K562 (cell line): ENCODE data around the gene KLHL22. TPM values are rescaled to one million over a fixed set of nuclear protein-coding genes. Genes with fewer than 3 reads are reported as not detected.
A peak's percentile ranks its signal among the peaks of the same experiment; 100 is the strongest.

Experiments
- ATAC-seq: fragments of 200-7000 bp; cut with Tn5 transposase; 3 replicates; pipeline ENCODE4 v1.9.1; 2020; ENCODE audit warnings: moderate library complexity
- BruUV-seq: library from RNA; stranded (reverse); fragments of 400-500 nt; replicated peaks from 2 replicates; lab custom pipeline; 2021; lab: Mats Ljungman, UMichigan
- CTCF ChIA-PET: fragments of 300-600 bp; formaldehyde crosslinking; extraction: SDS; loops from one replicate; lab custom pipeline; 2021; ENCODE audit warnings: low intra/inter-chr PET ratio; lab: Yijun Ruan, JAX
- POLR2A ChIA-PET: fragments of 300-600, 350-650 bp; sonication (Branson Sonifier 250); formaldehyde crosslinking; extraction: SDS; loops from one replicate; lab custom pipeline; 2021; ENCODE audit warnings: antibody characterized with exemption, inconsistent platforms; lab: Yijun Ruan, JAX
- DNase-seq, 4 experiments: peaks; one replicate each; pipeline versions ENCODE4 v3.0.0 to v3.0.0-alpha.2; 2011 to 2018; ENCODE audit warnings: low spot score in 3 of 4, mixed read lengths in 3 of 4; ENCODE audit errors: extremely low read depth in 1 of 4
- FAIRE-seq: peaks from 2 replicates; lab custom pipeline; 2011; peaks lifted over from hg19 to GRCh38; lab: Jason Lieb, UNC
- H2AFZ ChIP-seq: 2 replicates; pipeline ENCODE4 v1.6.0; 2011; ENCODE audit warnings: low read depth, low read length, control low read depth, inconsistent platforms
- H3K27ac ChIP-seq: fragments of 200-600 bp; 3 replicates; pipeline ENCODE4 v1.8.0; 2011; ENCODE audit warnings: low read depth, mild to moderate bottlenecking, control low read depth, inconsistent platforms, low read length, moderate library complexity, mixed read lengths; ENCODE audit errors: extremely low read depth
- H3K27me3 ChIP-seq, 2 experiments: fragments of 300-600 bp in 1 of 2; 2 replicates in 1 of 2; 3 replicates in 1 of 2; pipeline versions ENCODE4 v1.6.0 to v1.8.0; 2011; ENCODE audit warnings: inconsistent platforms in 2 of 2, low read length in 2 of 2, mild to moderate bottlenecking in 1 of 2, mixed read lengths in 1 of 2, moderate library complexity in 1 of 2; ENCODE audit not compliant: control insufficient read depth in 2 of 2, insufficient read depth in 2 of 2
- H3K36me3 ChIP-seq: fragments of 300-600 bp; 3 replicates; pipeline ENCODE4 v1.8.0; 2011; ENCODE audit warnings: mild to moderate bottlenecking, low read length, inconsistent platforms; ENCODE audit not compliant: control insufficient read depth, insufficient read depth
- H3K4me1 ChIP-seq, 2 experiments: fragments of 200-600 bp in 1 of 2; replicated peaks in 1 of 2; 2 replicates in 1 of 2; 3 replicates in 1 of 2; pipeline versions ENCODE4 v1.5.1 to v1.8.0; 2011; ENCODE audit warnings: inconsistent platforms in 2 of 2, low read length in 2 of 2, mild to moderate bottlenecking in 1 of 2, mixed read lengths in 1 of 2, moderate library complexity in 1 of 2; ENCODE audit not compliant: control insufficient read depth in 2 of 2, insufficient read depth in 2 of 2
- H3K4me2 ChIP-seq: 2 replicates; pipeline ENCODE4 v1.6.1; 2011; ENCODE audit warnings: low read length, control low read depth, inconsistent platforms, mixed read lengths; ENCODE audit not compliant: insufficient read depth
- H3K4me3 ChIP-seq: fragments of 200-600 bp; sonication (generic), shearing (Covaris generic); 2 replicates; pipeline ENCODE4 v1.5.1; 2016; ENCODE audit warnings: control low read depth, inconsistent platforms
- H3K79me2 ChIP-seq: fragments of 200-600 bp; 3 replicates; pipeline ENCODE4 v1.8.0; 2011; ENCODE audit warnings: low read length, inconsistent platforms; ENCODE audit not compliant: control insufficient read depth, insufficient read depth
- H3K9ac ChIP-seq, 2 experiments: 2 replicates each; pipeline versions ENCODE4 v1.6.0 to v1.6.1; 2011; ENCODE audit warnings: low read depth in 2 of 2, low read length in 2 of 2, control low read depth in 1 of 2, inconsistent platforms in 1 of 2, mild to moderate bottlenecking in 1 of 2, mixed read lengths in 1 of 2; ENCODE audit not compliant: insufficient read depth in 1 of 2
- H3K9me1 ChIP-seq: one replicate; pipeline ENCODE4 v1.6.0; 2011; ENCODE audit warnings: inconsistent platforms, mild to moderate bottlenecking, low read length, moderate library complexity; ENCODE audit not compliant: control insufficient read depth, insufficient read depth
- H3K9me3 ChIP-seq: replicated peaks from 2 replicates; pipeline ENCODE4 v1.5.1; 2011; ENCODE audit warnings: low read depth, low read length, inconsistent platforms; ENCODE audit not compliant: control insufficient read depth, insufficient read depth
- H4K20me1 ChIP-seq: replicated peaks from 2 replicates; pipeline ENCODE4 v1.6.1; 2011; ENCODE audit warnings: low read length, inconsistent platforms, mixed read lengths; ENCODE audit not compliant: control insufficient read depth, insufficient read depth
- BRD9 ChIP-seq: fragments of 450-650 bp; IDR thresholded peaks from 2 replicates; pipeline ENCODE4 v1.6.1; 2018; ENCODE audit warnings: low read depth; ENCODE audit not compliant: partially characterized antibody
- MED1 ChIP-seq: sonication (generic); formaldehyde crosslinking; IDR thresholded peaks from 2 replicates; pipeline ENCODE4 v1.8.1; 2023; ENCODE audit warnings: missing genetic modification reagents, borderline replicate concordance
- NFIC ChIP-seq: fragments of 450-650 bp; IDR thresholded peaks from 2 replicates; pipeline ENCODE4 v1.6.1; 2017; ENCODE audit warnings: mild to moderate bottlenecking, inconsistent platforms
- RUNX1 ChIP-seq: sonication (generic); IDR thresholded peaks from 2 replicates; pipeline ENCODE4 v1.6.1; 2016; ENCODE audit warnings: antibody characterized with exemption, low read depth
- STAG1 ChIP-seq: sonication (generic); formaldehyde crosslinking; IDR thresholded peaks from 2 replicates; pipeline ENCODE4 v1.5.0; 2020; ENCODE audit warnings: missing genetic modification reagents, borderline replicate concordance
- STAT5A ChIP-seq: IDR thresholded peaks from 2 replicates; pipeline ENCODE4 v1.6.1; 2012; ENCODE audit warnings: low read length, inconsistent platforms, borderline replicate concordance
- ZKSCAN1 ChIP-seq: fragments of 150-350 bp; IDR thresholded peaks from 2 replicates; pipeline ENCODE4 v1.6.1; 2016; ENCODE audit warnings: low read depth, low read length
- ZNF507 ChIP-seq: conservative IDR thresholded peaks from 2 replicates; pipeline ENCODE4 v1.6.1; 2017; ENCODE audit warnings: missing genetic modification characterization, missing compliant biosample characterization
- ZNF589 ChIP-seq: fragments of 200-800 bp; sonication (Bioruptor generic); IDR thresholded peaks from 2 replicates; pipeline ENCODE4 v1.6.1; 2016; ENCODE audit warnings: low read depth, missing genetic modification characterization, missing compliant biosample characterization
- ZNF644 ChIP-seq: fragments of 200-800 bp; sonication (Bioruptor generic); IDR thresholded peaks from 2 replicates; pipeline ENCODE4 v1.6.1; 2016; ENCODE audit warnings: low read depth, missing genetic modification characterization, missing compliant biosample characterization
- WGBS: fragments of 100-300 bp; shearing (Covaris generic); methylation state at CpG from one replicate; pipeline ENCODE4 v1.1.6; 2016; ENCODE audit warnings: low coverage, mixed read lengths; ENCODE audit not compliant: insufficient coverage; ENCODE audit errors: missing lambda C conversion rate; 5-methylcytosine and 5-hydroxymethylcytosine counted together
- in situ Hi-C: fragments of 300-500 bp; cut with MboI; formaldehyde crosslinking; loops from 4 replicates; pipeline ENCODE4 v1.15.0; 2018; ENCODE audit warnings: inconsistent platforms, mixed read lengths
- intact Hi-C: fragments of 100-400 bp; cut with micrococcal nuclease; formaldehyde crosslinking; loops from 2 replicates; pipeline ENCODE4 v1.14.2; 2022
- polyA plus RNA-seq, 8 experiments: library from polyadenylated mRNA; depleted of rRNA in 4 of 8; stranded (reverse) in 5 of 8; unstranded in 3 of 8; fragments of >200 nt; fragmentation: Nextera tagmentation in 2 of 8; fragmentation: Illumina TruSeq in 1 of 8; extraction: Ambion mirVana in 2 of 8; extraction: Trizol in 1 of 8; gene quantifications; 2 replicates each; pipeline versions ENCODE4 v1.2.1 to v1.2.3, GENCODE V29; 2011 to 2014; ENCODE audit warnings: inconsistent platforms in 1 of 8, missing spikeins in 1 of 8
- total RNA-seq, 7 experiments: library from RNA; depleted of rRNA in 6 of 7; stranded (reverse); fragments of >200 nt in 6 of 7; fragmentation: Illumina TruSeq in 2 of 7; extraction: Trizol in 2 of 7; gene quantifications; 2 replicates each; pipeline versions ENCODE4 v1.2.1 to v1.2.3, GENCODE V29; 2011 to 2021; ENCODE audit warnings: low replicate concordance in 1 of 7
- TF ChIP-seq, protein P1 (sequence below): fragments of 250-450 bp; sonication (Bioruptor Pico); IDR thresholded peaks from 2 replicates; pipeline ENCODE4 v1.4.0; 2020; ENCODE audit warnings: mild to moderate bottlenecking
- TF ChIP-seq, protein P2 (sequence below), 2 experiments: fragments of 450-650 bp; formaldehyde crosslinking in 1 of 2; IDR thresholded peaks; 2 replicates each; pipeline versions ENCODE4 v1.4.0 to v1.6.1; 2014 to 2020; ENCODE audit warnings: mild to moderate bottlenecking in 2 of 2, borderline replicate concordance in 1 of 2, low read depth in 1 of 2

KLHL22 gene
- total and polyA plus RNA-seq, 9 of the 15 experiments (the other 6 are each of a cell fraction or from before 2014, with no cell fraction given), result 1.3 to 25.6 (median 15.2) TPM

DNA sequence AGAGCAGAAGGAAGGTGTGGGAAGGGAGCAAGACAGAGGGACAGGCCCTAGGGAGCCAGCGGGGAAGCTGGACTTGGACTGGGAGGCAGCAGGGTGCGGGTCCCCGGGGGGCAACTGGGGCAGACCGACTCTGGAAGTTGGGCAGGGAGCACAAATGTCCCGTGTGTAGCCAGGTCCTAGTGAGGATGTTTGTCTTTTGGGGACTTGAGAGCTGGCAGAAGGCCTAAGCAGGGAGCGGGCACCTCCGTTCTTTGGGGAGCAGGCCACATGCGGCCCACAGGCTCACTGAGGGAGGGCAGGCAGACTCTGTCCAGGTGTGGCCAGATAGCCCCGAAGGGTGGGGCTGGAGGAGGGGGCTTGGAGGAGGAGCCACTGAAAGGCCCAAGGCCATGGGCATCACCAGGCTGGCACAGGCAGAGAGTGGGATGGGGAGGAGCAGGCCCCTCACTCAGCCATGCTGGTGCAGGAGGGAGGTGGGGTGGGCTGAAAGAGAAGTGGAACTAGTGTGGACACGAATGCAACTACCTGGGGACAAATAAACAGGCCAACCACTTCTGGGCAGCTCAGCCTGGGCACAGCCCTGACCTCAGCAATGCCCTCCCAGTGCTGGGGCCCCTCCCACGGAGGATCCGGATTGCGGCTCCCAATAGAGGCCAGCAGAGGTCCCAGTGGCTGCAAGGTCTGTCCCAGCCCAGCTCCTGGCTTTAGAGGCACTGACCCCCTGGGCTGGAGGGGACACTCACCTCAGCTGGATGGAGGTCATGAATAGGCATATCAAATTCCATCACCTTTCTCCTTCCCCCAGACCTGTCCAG, 56.7 kb downstream of the KLHL22 start:
- ATAC-seq (peak; percentile 74), DNase-seq (peak; percentile 59 to 90 (median 87)), FAIRE-seq (no peak)
- no TSS peak for BruUV-seq
- no peaks in the 10 kb centered on the region for H3K79me2 ChIP-seq
- intact Hi-C loops, result no loop called here
- POLR2A ChIA-PET, result interaction anchor here (0.6 to 4.8 kb wide), 8 partner anchors 10 to 135 kb away, joined by 3 to 35 read pairs (median 6); no protein-coding TSS in a partner anchor
- no peaks in the 10 kb centered on the region for H3K9me3 ChIP-seq
- in situ Hi-C loops, result no loop called here
- peaks cover 51 to 85% of the 10 kb centered on the region in 2 experiments for H3K27me3 ChIP-seq
- no peaks in the 10 kb centered on the region for H3K36me3 ChIP-seq
- CTCF ChIA-PET, result interaction anchor here (2.2 kb wide), 1 partner anchor 17 kb away, joined by 7 read pairs; no protein-coding TSS in a partner anchor
- 22% methylated on average over 13 of the region's 13 CpGs for WGBS
- H2AFZ ChIP-seq, result no peak overlapping the region
- no peak overlapping the region for H3K27ac ChIP-seq
- peaks cover 0 to 38% of the 10 kb centered on the region in 2 experiments; a peak in 2 of 5 replicates for H3K4me1 ChIP-seq
- H3K9ac ChIP-seq, result no peak overlapping the region
- peaks cover 4% of the 10 kb centered on the region for H3K9me1 ChIP-seq
- no peak overlapping the region for H3K4me2 ChIP-seq
- no peak overlapping the region for H3K4me3 ChIP-seq
- H4K20me1 ChIP-seq, result peaks cover 59% of the 10 kb centered on the region
- TF ChIP-seq NFIC, result no peak
- TF ChIP-seq STAG1, result peak; percentile 29; the same call in 1 of the 2 replicates
- TF ChIP-seq, protein P1, sequence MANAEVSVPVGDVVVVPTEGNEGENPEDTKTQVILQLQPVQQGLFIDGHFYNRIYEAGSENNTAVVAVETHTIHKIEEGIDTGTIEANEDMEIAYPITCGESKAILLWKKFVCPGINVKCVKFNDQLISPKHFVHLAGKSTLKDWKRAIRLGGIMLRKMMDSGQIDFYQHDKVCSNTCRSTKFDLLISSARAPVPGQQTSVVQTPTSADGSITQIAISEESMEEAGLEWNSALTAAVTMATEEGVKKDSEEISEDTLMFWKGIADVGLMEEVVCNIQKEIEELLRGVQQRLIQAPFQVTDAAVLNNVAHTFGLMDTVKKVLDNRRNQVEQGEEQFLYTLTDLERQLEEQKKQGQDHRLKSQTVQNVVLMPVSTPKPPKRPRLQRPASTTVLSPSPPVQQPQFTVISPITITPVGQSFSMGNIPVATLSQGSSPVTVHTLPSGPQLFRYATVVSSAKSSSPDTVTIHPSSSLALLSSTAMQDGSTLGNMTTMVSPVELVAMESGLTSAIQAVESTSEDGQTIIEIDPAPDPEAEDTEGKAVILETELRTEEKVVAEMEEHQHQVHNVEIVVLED (CRISPR knock-in tag), result no peak
- no peak for TF ChIP-seq STAT5A
- TF ChIP-seq ZNF507 (tag), result no peak
- peak; percentile 64; the same call in 1 of the 2 replicates for TF ChIP-seq MED1
- no peak for TF ChIP-seq ZNF589 (CRISPR knock-in tag)
- no peak for TF ChIP-seq BRD9
- no peak for TF ChIP-seq RUNX1
- TF ChIP-seq ZNF644 (tag), result no peak
- TF ChIP-seq ZKSCAN1, result no peak
- TF ChIP-seq, protein P2, sequence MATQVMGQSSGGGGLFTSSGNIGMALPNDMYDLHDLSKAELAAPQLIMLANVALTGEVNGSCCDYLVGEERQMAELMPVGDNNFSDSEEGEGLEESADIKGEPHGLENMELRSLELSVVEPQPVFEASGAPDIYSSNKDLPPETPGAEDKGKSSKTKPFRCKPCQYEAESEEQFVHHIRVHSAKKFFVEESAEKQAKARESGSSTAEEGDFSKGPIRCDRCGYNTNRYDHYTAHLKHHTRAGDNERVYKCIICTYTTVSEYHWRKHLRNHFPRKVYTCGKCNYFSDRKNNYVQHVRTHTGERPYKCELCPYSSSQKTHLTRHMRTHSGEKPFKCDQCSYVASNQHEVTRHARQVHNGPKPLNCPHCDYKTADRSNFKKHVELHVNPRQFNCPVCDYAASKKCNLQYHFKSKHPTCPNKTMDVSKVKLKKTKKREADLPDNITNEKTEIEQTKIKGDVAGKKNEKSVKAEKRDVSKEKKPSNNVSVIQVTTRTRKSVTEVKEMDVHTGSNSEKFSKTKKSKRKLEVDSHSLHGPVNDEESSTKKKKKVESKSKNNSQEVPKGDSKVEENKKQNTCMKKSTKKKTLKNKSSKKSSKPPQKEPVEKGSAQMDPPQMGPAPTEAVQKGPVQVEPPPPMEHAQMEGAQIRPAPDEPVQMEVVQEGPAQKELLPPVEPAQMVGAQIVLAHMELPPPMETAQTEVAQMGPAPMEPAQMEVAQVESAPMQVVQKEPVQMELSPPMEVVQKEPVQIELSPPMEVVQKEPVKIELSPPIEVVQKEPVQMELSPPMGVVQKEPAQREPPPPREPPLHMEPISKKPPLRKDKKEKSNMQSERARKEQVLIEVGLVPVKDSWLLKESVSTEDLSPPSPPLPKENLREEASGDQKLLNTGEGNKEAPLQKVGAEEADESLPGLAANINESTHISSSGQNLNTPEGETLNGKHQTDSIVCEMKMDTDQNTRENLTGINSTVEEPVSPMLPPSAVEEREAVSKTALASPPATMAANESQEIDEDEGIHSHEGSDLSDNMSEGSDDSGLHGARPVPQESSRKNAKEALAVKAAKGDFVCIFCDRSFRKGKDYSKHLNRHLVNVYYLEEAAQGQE (IDR thresholded peaks at IDR 0.05; ENCODE audit: borderline replicate concordance), result no peak
- TF ChIP-seq, protein P2 (CRISPR knock-in tag; IDR thresholded peaks at IDR 0.05; ENCODE audit: low read depth), result no peak
